Right lobe of liver (tissue), 4 donors: ENCODE data around the gene TXNDC5.

Experiments
- POLR2A ChIP-seq: fragments of 450-650 bp; IDR thresholded peaks from one replicate; pipeline ENCODE4 v1.6.1; 2017; ENCODE audit warnings: antibody characterized with exemption, mild to moderate bottlenecking
- TF ChIP-seq, protein P1 (sequence below), 4 donors: fragments of 200-600 bp in 3 of 4; fragments of 450-650 bp in 1 of 4; IDR thresholded peaks; one replicate each; pipeline versions ENCODE4 v1.5.1 to v1.8.0; 2016 to 2022; ENCODE audit warnings: antibody characterized with exemption in 4 of 4, mild to moderate bottlenecking in 2 of 4
- donor health status: DM: no; HTN: no; CAD: no.
- donor health status: DM: no; HTN: no; CAD: no.
- donor health status: DM: no; HTN: yes; CAD: no.

DNA sequence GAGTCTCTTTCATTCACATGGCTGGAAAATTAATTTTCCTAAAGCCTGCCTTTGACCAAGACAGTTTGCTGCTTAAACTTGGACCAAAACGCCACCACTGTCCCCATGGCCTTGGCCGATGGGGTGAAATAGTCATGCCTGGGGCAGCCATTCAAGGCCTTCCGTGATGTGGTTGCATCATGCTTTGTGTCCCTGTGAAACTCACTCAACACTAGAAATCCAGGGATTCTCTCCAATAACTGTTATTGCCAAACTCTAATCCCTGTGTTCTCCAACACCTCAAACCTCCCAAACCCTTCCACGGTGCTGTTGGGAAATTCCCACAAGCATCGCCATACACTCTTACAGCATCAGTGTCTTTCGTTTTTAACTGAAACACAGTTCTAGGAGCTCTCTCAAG lies 1.4 kb upstream of the TXNDC5 start:
- TF ChIP-seq, protein P1, sequence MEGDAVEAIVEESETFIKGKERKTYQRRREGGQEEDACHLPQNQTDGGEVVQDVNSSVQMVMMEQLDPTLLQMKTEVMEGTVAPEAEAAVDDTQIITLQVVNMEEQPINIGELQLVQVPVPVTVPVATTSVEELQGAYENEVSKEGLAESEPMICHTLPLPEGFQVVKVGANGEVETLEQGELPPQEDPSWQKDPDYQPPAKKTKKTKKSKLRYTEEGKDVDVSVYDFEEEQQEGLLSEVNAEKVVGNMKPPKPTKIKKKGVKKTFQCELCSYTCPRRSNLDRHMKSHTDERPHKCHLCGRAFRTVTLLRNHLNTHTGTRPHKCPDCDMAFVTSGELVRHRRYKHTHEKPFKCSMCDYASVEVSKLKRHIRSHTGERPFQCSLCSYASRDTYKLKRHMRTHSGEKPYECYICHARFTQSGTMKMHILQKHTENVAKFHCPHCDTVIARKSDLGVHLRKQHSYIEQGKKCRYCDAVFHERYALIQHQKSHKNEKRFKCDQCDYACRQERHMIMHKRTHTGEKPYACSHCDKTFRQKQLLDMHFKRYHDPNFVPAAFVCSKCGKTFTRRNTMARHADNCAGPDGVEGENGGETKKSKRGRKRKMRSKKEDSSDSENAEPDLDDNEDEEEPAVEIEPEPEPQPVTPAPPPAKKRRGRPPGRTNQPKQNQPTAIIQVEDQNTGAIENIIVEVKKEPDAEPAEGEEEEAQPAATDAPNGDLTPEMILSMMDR (IDR thresholded peaks at IDR 0.05) = no peak
- no peak for TF ChIP-seq POLR2A
